Heart right ventricle (tissue), 16 donors: ENCODE measurements around the gene DNAJC4. TPM values are rescaled to one million over a fixed set of nuclear protein-coding genes. Genes with fewer than 3 reads are reported as not detected.
A peak's percentile ranks its signal among the peaks of the same experiment; 100 is the strongest.

Experiments used
- ATAC-seq, 8 donors: fragments of 200-7000 bp; cut with Tn5 transposase; one replicate each; pipeline ENCODE4 v1.9.1; 2020; ENCODE audit warnings: mild to moderate bottlenecking in 8 of 8, moderate library complexity in 8 of 8, moderate number of reproducible peaks in 1 of 8
- DNase-seq, 2 donors: peaks; one replicate each; pipeline ENCODE4 v3.0.0-alpha.2; 2020
- H3K27ac ChIP-seq, 10 donors: fragments of 200-600 bp; sonication (generic) in 2 of 10; one replicate each; pipeline versions ENCODE4 v1.5.0 to v1.8.0; 2020 to 2022; ENCODE audit warnings: mild to moderate bottlenecking in 3 of 10
- H3K27me3 ChIP-seq, 7 donors: fragments of 200-600 bp; one replicate each; pipeline ENCODE4 v1.8.0; 2021 to 2022; ENCODE audit warnings: mild to moderate bottlenecking in 2 of 7
- H3K36me3 ChIP-seq, 9 donors: fragments of 200-600 bp; sonication (generic) in 1 of 9; one replicate each; pipeline versions ENCODE4 v1.5.0 to v1.8.0; 2020 to 2022; ENCODE audit warnings: mild to moderate bottlenecking in 2 of 9
- H3K4me1 ChIP-seq, 9 donors: fragments of 200-600 bp; sonication (generic) in 1 of 9; one replicate each; pipeline versions ENCODE4 v1.5.0 to v1.8.0; 2020 to 2022; ENCODE audit warnings: mild to moderate bottlenecking in 4 of 9
- H3K4me3 ChIP-seq, 10 donors: fragments of 200-600 bp; sonication (generic) in 2 of 10; one replicate each; pipeline versions ENCODE4 v1.5.0 to v1.8.0; 2020 to 2022; ENCODE audit warnings: mild to moderate bottlenecking in 7 of 10, moderate library complexity in 2 of 10
- H3K9me3 ChIP-seq, 11 donors: fragments of 200-600 bp in 10 of 11; sonication (generic) in 2 of 11; one replicate each; pipeline versions ENCODE4 v1.5.0 to v1.8.0; 2013 to 2022; ENCODE audit warnings: mild to moderate bottlenecking in 2 of 11, control low read depth in 1 of 11, moderate library complexity in 1 of 11
- CTCF ChIP-seq, 9 donors: fragments of 200-600 bp; sonication (generic) in 2 of 9; IDR thresholded peaks; one replicate each; pipeline versions ENCODE4 v1.5.0 to v1.8.0; 2021 to 2022; ENCODE audit warnings: antibody characterized with exemption in 9 of 9, mild to moderate bottlenecking in 5 of 9, moderate library complexity in 1 of 9
- WGBS, 2 donors: extraction: QIAGEN DNeasy Blood & Tissue Kit; methylation state at CpG; one replicate each; pipeline ENCODE4 v1.1.7; 2013; ENCODE audit warnings: inconsistent platforms in 1 of 2; 5-methylcytosine and 5-hydroxymethylcytosine counted together
- intact Hi-C, 10 donors: fragments of 100-400 bp; cut with DNase I; formaldehyde crosslinking; loops; one replicate each; pipeline versions ENCODE4 v1.11.1 to v1.14.2; 2022
- polyA plus RNA-seq, 2 donors: library from polyadenylated mRNA; stranded (reverse); fragments of 200-250 nt; gene quantifications; one replicate each; pipeline ENCODE4 v1.2.3, GENCODE V29; 2013
- total RNA-seq, 10 donors: library from RNA; stranded (reverse); fragmentation: NEBNext Ultra II Directional in 3 of 10; extraction: Animal tissue kit (Norgen Biotek cat#: 25700) in 3 of 10; gene quantifications; one replicate each; pipeline versions ENCODE4 v1.2.1 to v1.2.4, GENCODE V29; 2021 to 2023
- donor health status: Arrhythmogenic right ventricular cardiomyopathy.
- donor health status: ischemic (EF 13 %, LVEDD 7.1; RV severe dilation, severe dysfunction).
- donor health status: healthy with polysubstance abuse.
- donor health status: DM: no; HTN: yes; CAD: no.
- donor health status: DM: no; HTN: no; CAD: no.
- donor health status: ischemic (EF 25% LVEDD 6.9; RV normal size, moderate dysfunction).
- donor health status: ischemic (EF 25% LVEDD 5.7; RV mildly dilated, moderate dysfunction).
- donor health status: healthy.
- donor health status: DM: yes; HTN: yes; CAD: no.
- donor health status: Ischemic cardiomyopathy.
- donor health status: ischemic (EF 35%, LVEDD 5.7; RV mildly dilated, moderate dysfunction).
- donor health status: nonischemic (EF 11% LVEDD 7.7; RV severe dilation, severe dysfunction).
- donor health status: DM: yes; HTN: yes; CAD: no.
- donor health status: PGD.
- donor health status: ischemic (EF 29% LVEDD 5.4; RV normal size, mild dysfunction).
- donor health status: nonischemic (EF 23%, LVEDD 6.1; RV moderate dilation, normal function).

DNAJC4 gene
- total and polyA plus RNA-seq, 12 donors = 46.6 to 173 (median 52.0) TPM

- 78 to 81% methylated on average over 11 to 12 of the region's 12 CpGs for WGBS, 2 donors
- Histone ChIP-seq H3K36me3 (peaks cover 0 to 30% (median 0%) of the 10 kb centered on the region in 9 donors), H3K9me3 (no peaks in the 10 kb centered on the region), H3K4me1 (peaks cover 4 to 74% (median 47%) of the 10 kb centered on the region in 9 donors), H3K4me3 (peak overlapping the region; percentile 53 to 85 (median 72)), H3K27ac (peak overlapping the region; percentile 86 to 96 (median 91)), H3K27me3 (no peaks in the 10 kb centered on the region)
- ATAC-seq (no peak), DNase-seq (no peak)
- intact Hi-C loops = no loop called here
- no peak for TF ChIP-seq CTCF (IDR thresholded peaks at IDR 0.05)
Measured at GRCh38 chr11:64235437-64236161, 5.3 kb downstream of the DNAJC4 start.

- H3K9me3 ChIP-seq = no peaks in the 10 kb centered on the region
- H3K36me3 ChIP-seq = peaks cover 0 to 30% (median 0%) of the 10 kb centered on the region in 9 donors
- H3K27ac ChIP-seq = peak overlapping the region in 6 of 10 donors; percentile 10 to 99 (median 26)
- no peak for TF ChIP-seq CTCF (IDR thresholded peaks at IDR 0.05)
- intact Hi-C loops = no loop called here
- DNase-seq = no peak
- no peak overlapping the region for H3K4me3 ChIP-seq
- WGBS, 2 donors = 67% methylated on average over 12 of the region's 12 CpGs
- no peaks in the 10 kb centered on the region for H3K27me3 ChIP-seq
- peaks cover 10 to 64% (median 37%) of the 10 kb centered on the region in 9 donors for H3K4me1 ChIP-seq
- ATAC-seq = no peak
Measured at GRCh38 chr11:64237484-64237951, 7.2 kb downstream of the DNAJC4 start.

- Histone ChIP-seq H3K27ac (peak overlapping the region in 6 of 10 donors; percentile 10 to 99 (median 24)), H3K27me3 (no peaks in the 10 kb centered on the region), H3K36me3 (peaks cover 0 to 32% (median under 1%) of the 10 kb centered on the region in 9 donors), H3K9me3 (no peaks in the 10 kb centered on the region), H3K4me3 (no peak overlapping the region), H3K4me1 (peaks cover 13 to 68% (median 42%) of the 10 kb centered on the region in 9 donors)
- TF ChIP-seq CTCF (IDR thresholded peaks at IDR 0.05) = no peak
- WGBS, 2 donors = 91 to 94% methylated on average over 9 of the region's 9 CpGs
- intact Hi-C loops = no loop called here
- ATAC-seq = no peak
- DNase-seq = no peak
Measured at GRCh38 chr11:64238076-64238475, 7.7 kb downstream of the DNAJC4 start.

- no peak for TF ChIP-seq CTCF (IDR thresholded peaks at IDR 0.05)
- H3K36me3 ChIP-seq = peaks cover 0 to 42% (median 10%) of the 10 kb centered on the region in 9 donors
- intact Hi-C loops = no loop called here
- H3K9me3 ChIP-seq = no peaks in the 10 kb centered on the region
- no peak overlapping the region for H3K4me3 ChIP-seq
- no peak for ATAC-seq
- H3K27ac ChIP-seq = peak overlapping the region in 7 of 10 donors; percentile 6 to 100 (median 98)
- WGBS, 2 donors = 81 to 91% methylated on average over 5 of the region's 5 CpGs
- H3K4me1 ChIP-seq = peaks cover 13 to 67% (median 36%) of the 10 kb centered on the region in 9 donors
- no peak for DNase-seq
- no peaks in the 10 kb centered on the region for H3K27me3 ChIP-seq
Measured at GRCh38 chr11:64238999-64239398, 8.7 kb downstream of the DNAJC4 start.
